ENCODE measurements around the gene ZNF783. TPM values are rescaled to one million over a fixed set of nuclear protein-coding genes. Genes with fewer than 3 reads are reported as not detected.

The ZNF783 gene
- total RNA-seq, 1 donor from 2014 or later: 22.9 TPM

DNA sequence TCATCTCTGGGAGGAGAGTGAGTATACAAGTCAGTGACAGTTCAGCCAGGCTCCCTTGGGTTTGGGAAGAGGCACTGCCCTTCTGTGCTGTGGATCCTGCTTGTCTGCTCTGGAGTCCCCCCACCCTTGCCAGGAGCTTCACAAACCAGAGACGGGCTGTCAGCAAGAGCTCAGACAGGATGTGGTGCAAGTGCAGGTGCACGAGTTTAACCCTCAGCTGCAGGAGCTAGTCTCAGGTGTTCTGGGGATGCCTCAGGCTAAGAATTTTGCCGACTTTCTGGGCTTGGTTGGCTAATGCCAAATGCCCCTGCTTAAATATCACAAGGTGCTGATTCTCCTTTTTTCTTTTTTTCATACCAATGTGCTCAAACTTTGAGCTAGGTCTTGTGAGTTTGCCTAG, 22.3 kb downstream of the ZNF783 start:
- Mint-ChIP-seq H3K27me3 (ENCODE audit: unreplicated experiment) (peaks cover 16% of the 10 kb centered on the region), H3K4me3 (ENCODE audit: unreplicated experiment) (peak overlapping the region; percentile 77), H3K4me1 (ENCODE audit: low read depth, unreplicated experiment) (no peaks in the 10 kb centered on the region), H3K9me3 (ENCODE audit: unreplicated experiment) (peaks cover 11% of the 10 kb centered on the region), H3K36me3 (ENCODE audit: unreplicated experiment) (peaks cover 6% of the 10 kb centered on the region), H3K27ac (ENCODE audit: unreplicated experiment) (no peak overlapping the region)
- TF ChIP-seq, protein P1, sequence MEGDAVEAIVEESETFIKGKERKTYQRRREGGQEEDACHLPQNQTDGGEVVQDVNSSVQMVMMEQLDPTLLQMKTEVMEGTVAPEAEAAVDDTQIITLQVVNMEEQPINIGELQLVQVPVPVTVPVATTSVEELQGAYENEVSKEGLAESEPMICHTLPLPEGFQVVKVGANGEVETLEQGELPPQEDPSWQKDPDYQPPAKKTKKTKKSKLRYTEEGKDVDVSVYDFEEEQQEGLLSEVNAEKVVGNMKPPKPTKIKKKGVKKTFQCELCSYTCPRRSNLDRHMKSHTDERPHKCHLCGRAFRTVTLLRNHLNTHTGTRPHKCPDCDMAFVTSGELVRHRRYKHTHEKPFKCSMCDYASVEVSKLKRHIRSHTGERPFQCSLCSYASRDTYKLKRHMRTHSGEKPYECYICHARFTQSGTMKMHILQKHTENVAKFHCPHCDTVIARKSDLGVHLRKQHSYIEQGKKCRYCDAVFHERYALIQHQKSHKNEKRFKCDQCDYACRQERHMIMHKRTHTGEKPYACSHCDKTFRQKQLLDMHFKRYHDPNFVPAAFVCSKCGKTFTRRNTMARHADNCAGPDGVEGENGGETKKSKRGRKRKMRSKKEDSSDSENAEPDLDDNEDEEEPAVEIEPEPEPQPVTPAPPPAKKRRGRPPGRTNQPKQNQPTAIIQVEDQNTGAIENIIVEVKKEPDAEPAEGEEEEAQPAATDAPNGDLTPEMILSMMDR (IDR thresholded peaks at IDR 0.05; ENCODE audit: partially characterized antibody, unreplicated experiment): no peak
- DNase-seq: no peak

DNA sequence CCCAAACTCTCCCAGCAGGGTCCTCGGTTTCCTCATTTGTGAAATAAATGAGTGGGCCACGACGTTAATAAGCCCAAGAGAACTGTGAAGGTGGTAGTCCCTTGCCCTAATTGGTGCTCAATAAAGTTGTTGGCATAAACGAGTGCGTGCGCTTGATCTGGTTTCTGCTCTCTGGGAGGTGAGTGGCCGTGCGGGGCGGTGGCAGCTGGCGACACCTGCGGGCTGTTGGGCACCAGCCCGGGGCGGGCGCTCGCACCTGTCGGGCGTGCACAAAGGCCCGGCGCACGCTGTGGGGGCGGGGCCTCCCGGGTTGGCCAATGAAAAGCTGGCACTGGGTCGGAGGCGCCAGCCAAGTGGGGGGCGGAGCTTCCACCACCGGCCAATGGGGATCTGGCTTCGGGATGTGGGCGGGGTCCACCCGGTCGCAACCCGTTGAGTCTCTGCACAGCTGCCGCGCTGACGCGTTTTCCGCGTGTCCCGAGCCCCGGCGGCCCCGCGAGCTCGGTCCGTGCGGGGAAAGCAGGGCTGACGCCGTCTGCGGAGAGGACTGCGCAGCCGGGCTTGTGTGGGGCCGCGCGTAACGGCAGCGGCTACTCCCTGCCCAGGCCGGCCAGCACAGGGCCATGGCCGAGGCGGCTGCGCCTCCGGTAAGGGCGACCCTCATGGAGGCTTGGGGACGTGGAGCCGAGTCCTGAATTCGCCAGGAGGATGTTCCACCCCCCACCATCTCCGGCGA, 23.0 kb downstream of the ZNF783 start:
- peak overlapping the region; percentile 98 for H3K4me3 Mint-ChIP-seq (ENCODE audit: unreplicated experiment)
- TF ChIP-seq, protein P1 (IDR thresholded peaks at IDR 0.05; ENCODE audit: partially characterized antibody, unreplicated experiment): no peak
- H3K27ac Mint-ChIP-seq (ENCODE audit: unreplicated experiment): peak overlapping the region; percentile 85
- peaks cover 6% of the 10 kb centered on the region for H3K36me3 Mint-ChIP-seq (ENCODE audit: unreplicated experiment)
- DNase-seq: peak; percentile 97
- peaks cover 11% of the 10 kb centered on the region for H3K9me3 Mint-ChIP-seq (ENCODE audit: unreplicated experiment)
- H3K27me3 Mint-ChIP-seq (ENCODE audit: unreplicated experiment): peaks cover 14% of the 10 kb centered on the region
- no peaks in the 10 kb centered on the region for H3K4me1 Mint-ChIP-seq (ENCODE audit: low read depth, unreplicated experiment)

- no peaks in the 10 kb centered on the region for H3K4me1 Mint-ChIP-seq (ENCODE audit: low read depth, unreplicated experiment)
- peaks cover 11% of the 10 kb centered on the region for H3K9me3 Mint-ChIP-seq (ENCODE audit: unreplicated experiment)
- H3K27ac Mint-ChIP-seq (ENCODE audit: unreplicated experiment): peak overlapping the region; percentile 85
- peaks cover 6% of the 10 kb centered on the region for H3K36me3 Mint-ChIP-seq (ENCODE audit: unreplicated experiment)
- DNase-seq: no peak
- peak overlapping the region; percentile 98 for H3K4me3 Mint-ChIP-seq (ENCODE audit: unreplicated experiment)
- peaks cover 14% of the 10 kb centered on the region for H3K27me3 Mint-ChIP-seq (ENCODE audit: unreplicated experiment)
- TF ChIP-seq, protein P1 (IDR thresholded peaks at IDR 0.05; ENCODE audit: partially characterized antibody, unreplicated experiment): no peak
Observed at GRCh38 chr7:149285603-149286002, 23.6 kb downstream of the ZNF783 start.

DNA sequence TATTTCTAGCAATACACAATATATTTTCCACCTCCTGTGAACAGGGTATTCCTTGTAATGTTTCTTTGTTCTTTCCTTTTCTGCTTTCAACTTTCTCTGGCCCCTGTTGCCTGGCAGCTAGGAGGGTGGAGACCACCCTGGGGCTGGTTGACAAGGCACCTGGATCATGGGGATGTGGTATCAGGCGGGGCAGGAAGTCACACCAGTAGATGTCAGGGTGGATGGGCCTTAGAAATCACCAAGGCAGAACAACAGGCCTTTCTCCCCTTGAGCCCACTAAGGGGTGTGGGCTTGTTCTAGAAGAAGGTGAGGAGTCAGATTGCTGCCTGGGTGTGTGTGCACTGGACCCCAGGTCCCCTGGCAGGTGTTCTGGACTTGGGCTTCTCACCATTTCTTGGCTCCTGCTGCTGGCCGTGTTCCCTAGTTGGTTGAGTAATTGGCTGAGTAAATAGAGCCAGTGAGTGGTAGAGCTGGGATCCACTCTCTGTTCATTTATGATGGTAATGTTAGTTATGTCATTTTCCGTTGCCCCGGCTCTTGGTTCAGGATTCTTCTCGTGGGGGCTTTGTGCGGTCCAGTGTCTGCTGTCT, 24.9 kb downstream of the ZNF783 start:
- peaks cover 11% of the 10 kb centered on the region for H3K9me3 Mint-ChIP-seq (ENCODE audit: unreplicated experiment)
- no peak overlapping the region for H3K4me3 Mint-ChIP-seq (ENCODE audit: unreplicated experiment)
- H3K27me3 Mint-ChIP-seq (ENCODE audit: unreplicated experiment): peaks cover 14% of the 10 kb centered on the region
- H3K27ac Mint-ChIP-seq (ENCODE audit: unreplicated experiment): no peak overlapping the region
- TF ChIP-seq, protein P1 (IDR thresholded peaks at IDR 0.05; ENCODE audit: partially characterized antibody, unreplicated experiment): no peak
- DNase-seq: no peak
- peaks cover 6% of the 10 kb centered on the region for H3K36me3 Mint-ChIP-seq (ENCODE audit: unreplicated experiment)
- no peaks in the 10 kb centered on the region for H3K4me1 Mint-ChIP-seq (ENCODE audit: low read depth, unreplicated experiment)

DNA sequence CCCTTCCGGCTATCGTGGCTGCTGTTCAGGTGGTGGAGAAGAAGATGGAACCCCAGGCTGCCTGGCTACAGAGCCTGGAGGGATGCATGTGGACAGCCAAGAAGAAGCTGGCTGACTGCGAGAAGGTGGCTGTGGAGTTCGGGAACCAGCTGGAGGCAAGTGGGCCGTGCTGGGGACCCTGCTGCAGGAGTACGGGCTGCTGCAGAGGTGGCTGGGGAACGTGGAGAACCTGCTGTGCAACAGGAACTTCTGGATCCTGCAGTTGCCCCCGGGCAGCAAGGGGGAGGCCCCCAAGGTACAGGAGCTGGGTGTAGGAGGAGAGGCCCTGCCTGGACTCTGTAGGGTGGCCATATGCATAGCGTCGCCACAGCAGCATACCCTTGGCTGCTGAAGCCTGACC, 25.6 kb downstream of the ZNF783 start:
- no peak for DNase-seq
- peaks cover 11% of the 10 kb centered on the region for H3K27me3 Mint-ChIP-seq (ENCODE audit: unreplicated experiment)
- H3K36me3 Mint-ChIP-seq (ENCODE audit: unreplicated experiment): peaks cover 2% of the 10 kb centered on the region
- H3K27ac Mint-ChIP-seq (ENCODE audit: unreplicated experiment): no peak overlapping the region
- peaks cover 6% of the 10 kb centered on the region for H3K9me3 Mint-ChIP-seq (ENCODE audit: unreplicated experiment)
- TF ChIP-seq, protein P1 (IDR thresholded peaks at IDR 0.05; ENCODE audit: partially characterized antibody, unreplicated experiment): no peak
- no peaks in the 10 kb centered on the region for H3K4me1 Mint-ChIP-seq (ENCODE audit: low read depth, unreplicated experiment)
- no peak overlapping the region for H3K4me3 Mint-ChIP-seq (ENCODE audit: unreplicated experiment)
